ENCODE results near the gene DBI. TPM values are rescaled to one million over a fixed set of nuclear protein-coding genes. Genes with fewer than 3 reads are reported as not detected.

The DBI gene
- total and polyA plus RNA-seq, 2 donors from 2014 or later, result 135 to 1,066 TPM

- H3K27ac ChIP-seq (ENCODE audit: low read depth in 2 of 2, low read length in 2 of 2), result peak overlapping the region; percentile 59 to 67
- no peak for FAIRE-seq
- no peak overlapping the region for H3K9ac ChIP-seq (ENCODE audit: low read length in 3 of 3)
- no peak overlapping the region for H3K4me3 ChIP-seq (ENCODE audit: low read length in 3 of 3)
- H3K4me1 ChIP-seq (ENCODE audit: control insufficient read depth in 2 of 3, insufficient read depth in 2 of 3, low read depth in 1 of 3, low read length in 3 of 3), result peaks cover 2 to 8% (median 2%) of the 10 kb centered on the region in 3 donors
- no peak for DNase-seq
- H3K27me3 ChIP-seq (ENCODE audit: control insufficient read depth, insufficient read depth, low read length), result no peaks in the 10 kb centered on the region
- H3K9me3 ChIP-seq (ENCODE audit: control insufficient read depth in 2 of 3, insufficient read depth in 1 of 3, low read length in 3 of 3), result no peaks in the 10 kb centered on the region
- intact Hi-C loops (cut with DNase I), result no loop called here
- no peaks in the 10 kb centered on the region for H3K36me3 ChIP-seq (ENCODE audit: control insufficient read depth in 2 of 3, insufficient read depth in 3 of 3, low read length in 3 of 3)
- TF ChIP-seq CTCF (IDR thresholded peaks at IDR 0.05; ENCODE audit: borderline replicate concordance, extremely low read depth, insufficient read depth), result no peak
Measured at GRCh38 chr2:119419803-119420508, 53.2 kb downstream of the DBI start.

GRCh38 chr2:119421304-119421703, 54.5 kb downstream of the DBI start:
- TF ChIP-seq CTCF (IDR thresholded peaks at IDR 0.05; ENCODE audit: borderline replicate concordance, extremely low read depth, insufficient read depth), result no peak
- Histone ChIP-seq H3K9ac (ENCODE audit: low read length in 3 of 3) (no peak overlapping the region), H3K27ac (ENCODE audit: low read depth in 2 of 2, low read length in 2 of 2) (peak overlapping the region in 1 of 2 donors; percentile 1), H3K36me3 (ENCODE audit: control insufficient read depth in 2 of 3, insufficient read depth in 3 of 3, low read length in 3 of 3) (no peaks in the 10 kb centered on the region), H3K4me3 (ENCODE audit: low read length in 3 of 3) (no peak overlapping the region), H3K27me3 (ENCODE audit: control insufficient read depth, insufficient read depth, low read length) (no peaks in the 10 kb centered on the region), H3K4me1 (ENCODE audit: control insufficient read depth in 2 of 3, insufficient read depth in 2 of 3, low read depth in 1 of 3, low read length in 3 of 3) (peaks cover 2 to 13% (median 8%) of the 10 kb centered on the region in 3 donors), H3K9me3 (ENCODE audit: control insufficient read depth in 2 of 3, insufficient read depth in 1 of 3, low read length in 3 of 3) (no peaks in the 10 kb centered on the region)
- intact Hi-C loops (cut with DNase I), result no loop called here
- FAIRE-seq (no peak), DNase-seq (no peak)

- H3K36me3 ChIP-seq (ENCODE audit: control insufficient read depth in 2 of 3, insufficient read depth in 3 of 3, low read length in 3 of 3), result no peaks in the 10 kb centered on the region
- no peak overlapping the region for H3K9ac ChIP-seq (ENCODE audit: low read length in 3 of 3)
- H3K27ac ChIP-seq (ENCODE audit: low read depth in 2 of 2, low read length in 2 of 2), result no peak overlapping the region
- H3K4me1 ChIP-seq (ENCODE audit: control insufficient read depth in 2 of 3, insufficient read depth in 2 of 3, low read depth in 1 of 3, low read length in 3 of 3), result peaks cover 2 to 17% (median 11%) of the 10 kb centered on the region in 3 donors
- H3K9me3 ChIP-seq (ENCODE audit: control insufficient read depth in 2 of 3, insufficient read depth in 1 of 3, low read length in 3 of 3), result no peaks in the 10 kb centered on the region
- H3K4me3 ChIP-seq (ENCODE audit: low read length in 3 of 3), result no peak overlapping the region
- H3K27me3 ChIP-seq (ENCODE audit: control insufficient read depth, insufficient read depth, low read length), result no peaks in the 10 kb centered on the region
- no peak for TF ChIP-seq CTCF (IDR thresholded peaks at IDR 0.05; ENCODE audit: borderline replicate concordance, extremely low read depth, insufficient read depth)
- no peak for DNase-seq
- intact Hi-C loops (cut with DNase I), result no loop called here
- FAIRE-seq, result no peak
Measured at GRCh38 chr2:119421741-119422140, 55.0 kb downstream of the DBI start.

Other genes starting within 250 kb of the DBI start
- not detected for gene C1QL2, start 208.2 kb upstream of the DBI start, total RNA-seq
- not detected for gene C1QL2, start 208.2 kb upstream of the DBI start, polyA plus RNA-seq (ENCODE audit: insufficient read depth, low read depth, low replicate concordance)
- gene STEAP3, start 143.1 kb upstream of the DBI start, total RNA-seq, result 25.4 TPM
- 6.7 TPM for gene STEAP3, start 143.1 kb upstream of the DBI start, polyA plus RNA-seq (ENCODE audit: insufficient read depth, low read depth, low replicate concordance)
- gene C2orf76, start 143 bp upstream of the DBI start, total RNA-seq, result 12.4 TPM
- gene C2orf76, start 143 bp upstream of the DBI start, polyA plus RNA-seq (ENCODE audit: insufficient read depth, low read depth, low replicate concordance), result 31.3 TPM
- gene TMEM37, start 64.9 kb downstream of the DBI start, total RNA-seq, result 59.4 TPM
- gene TMEM37, start 64.9 kb downstream of the DBI start, polyA plus RNA-seq (ENCODE audit: insufficient read depth, low read depth, low replicate concordance), result 221 TPM
- gene SCTR, start 157.5 kb downstream of the DBI start, total RNA-seq, result 15.9 TPM
- gene SCTR, start 157.5 kb downstream of the DBI start, polyA plus RNA-seq (ENCODE audit: insufficient read depth, low read depth, low replicate concordance), result 7.3 TPM
- 58.7 TPM for gene CFAP221, start 177.5 kb downstream of the DBI start, total RNA-seq
- gene CFAP221, start 177.5 kb downstream of the DBI start, polyA plus RNA-seq (ENCODE audit: insufficient read depth, low read depth, low replicate concordance), result 15.9 TPM

All from kidney (tissue), 14 donors.